ENCODE data around the gene ASTL. TPM values are rescaled to one million over a fixed set of nuclear protein-coding genes. Genes with fewer than 3 reads are reported as not detected.

The ASTL gene
- total and polyA plus RNA-seq, 2 donors (not counting 3 experiments of a cell fraction or from before 2014, with no cell fraction given), result not detected

DNA sequence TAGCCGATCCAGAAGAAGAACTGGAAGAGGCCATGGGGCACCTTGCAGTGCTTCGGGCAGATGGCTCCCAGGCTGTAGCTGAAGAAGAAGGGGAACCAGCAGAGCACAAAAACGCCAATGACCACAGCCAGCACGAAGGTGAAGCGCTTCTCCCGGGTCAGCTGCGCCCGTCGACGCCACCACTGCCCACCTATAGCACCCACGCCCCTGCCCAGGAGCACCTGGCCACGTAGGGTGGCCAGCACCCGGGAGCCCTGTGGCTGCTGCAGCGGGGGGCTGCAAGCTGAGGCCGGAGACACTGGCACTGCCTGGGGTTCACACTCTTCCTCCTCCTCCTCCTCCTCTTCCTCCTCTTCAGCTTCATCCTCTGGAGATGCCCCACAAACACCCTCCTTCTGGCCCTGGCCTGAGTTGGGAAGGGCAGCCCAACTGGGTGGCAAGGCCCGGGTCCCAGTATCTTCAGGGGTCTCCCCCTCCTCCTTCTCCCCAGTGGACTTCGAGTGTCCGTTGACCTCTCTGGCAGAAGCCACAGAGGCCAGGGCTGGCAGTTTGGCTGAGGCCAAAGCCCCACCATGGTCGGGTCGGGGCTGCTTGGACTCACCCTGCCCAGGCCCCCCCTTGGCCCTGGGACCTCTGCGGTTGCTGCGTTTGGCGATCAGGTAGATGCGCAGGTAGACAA, 23.3 kb downstream of the ASTL start:
- FAIRE-seq, result no peak

DNA sequence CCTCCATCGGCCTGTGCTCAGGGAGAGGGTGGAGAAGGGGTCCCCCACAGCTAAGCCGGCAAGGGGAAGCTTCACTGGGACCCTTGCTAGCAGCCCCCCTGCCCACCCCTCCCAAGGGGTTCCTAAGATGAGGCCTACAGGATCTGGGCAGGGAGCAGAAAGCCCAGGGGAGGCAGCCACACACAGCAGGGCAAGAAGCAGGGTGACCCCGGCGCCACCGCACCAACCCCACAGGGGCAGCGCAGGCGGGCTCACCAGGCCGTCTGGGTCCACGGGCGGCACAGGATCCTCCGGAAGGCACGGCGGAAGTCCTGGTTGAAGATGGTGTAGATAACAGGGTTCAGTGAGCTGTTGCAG, 23.8 kb downstream of the ASTL start:
- Histone ChIP-seq H3K9me3 (replicated peaks; ENCODE audit: control insufficient read depth, insufficient read depth, low read length) (no peaks in the 10 kb centered on the region), H4K20me1 (replicated peaks; ENCODE audit: control insufficient read depth, extremely low read depth, insufficient read depth, low read length) (no peaks in the 10 kb centered on the region), H3K79me2 (ENCODE audit: control insufficient read depth, insufficient read depth, low read length) (no peaks in the 10 kb centered on the region), H3K36me3 (ENCODE audit: control insufficient read depth in 2 of 2, extremely low read depth in 1 of 2, insufficient read depth in 2 of 2, low read length in 2 of 2) (no peaks in the 10 kb centered on the region), H3K27me3 (ENCODE audit: control insufficient read depth in 2 of 2, insufficient read depth in 2 of 2, low read length in 2 of 2) (peaks cover 7% of the 10 kb centered on the region in 2 experiments), H3K9ac (replicated peaks; ENCODE audit: extremely low read depth, insufficient read depth, low read length) (no peak overlapping the region), H2AFZ (ENCODE audit: low read depth, low read length) (no peak overlapping the region), H3K4me3 (replicated peaks in 1 of 3; ENCODE audit: insufficient read depth in 1 of 3, low read depth in 1 of 3, low read length in 3 of 3) (no peak overlapping the region), H3K9me1 (replicated peaks; ENCODE audit: control insufficient read depth, extremely low read depth, insufficient read depth, low read length) (no peaks in the 10 kb centered on the region), H3K27ac (ENCODE audit: insufficient read depth, low read depth, low read length) (no peak overlapping the region), H3K4me2 (ENCODE audit: insufficient read depth, low read length) (no peak overlapping the region), H3K4me1 (ENCODE audit: control insufficient read depth, extremely low read depth, insufficient read depth, low read length) (no peaks in the 10 kb centered on the region)
- DNase-seq (ENCODE audit: low read depth, low spot score), result no peak
- intact Hi-C loops (cut with micrococcal nuclease) (no loop called here), dilution Hi-C loops (cut with MboI; ENCODE audit: extremely low pct_ligation_motif_present, low sequenced_read_pairs) (no loop called here)
- FAIRE-seq, result no peak
- CTCF ChIA-PET, result no interaction called here
- POLR2A ChIA-PET, result no interaction called here
- BruUV-seq (replicated peaks), result no TSS peak
- TF ChIP-seq POLR2AphosphoS5 (IDR thresholded peaks at IDR 0.05; ENCODE audit: insufficient read depth, low read depth, low read length) (no peak), EZH2 (IDR thresholded peaks at IDR 0.05; ENCODE audit: borderline replicate concordance, low read depth, low read length, severe bottlenecking) (no peak), POLR2A (IDR thresholded peaks at IDR 0.05; ENCODE audit: low read depth, low read length) (no peak), GATA2 (IDR thresholded peaks at IDR 0.05; ENCODE audit: insufficient read depth, insufficient read length, low read depth, low read length) (no peak), FOS (IDR thresholded peaks at IDR 0.05; ENCODE audit: borderline replicate concordance, insufficient read depth, low read length) (no peak), MYC (IDR thresholded peaks at IDR 0.05; ENCODE audit: low read depth, low read length) (no peak), JUN (IDR thresholded peaks at IDR 0.05; ENCODE audit: borderline replicate concordance, insufficient read depth, insufficient read length, low read depth) (no peak)
- TF ChIP-seq, protein P1, sequence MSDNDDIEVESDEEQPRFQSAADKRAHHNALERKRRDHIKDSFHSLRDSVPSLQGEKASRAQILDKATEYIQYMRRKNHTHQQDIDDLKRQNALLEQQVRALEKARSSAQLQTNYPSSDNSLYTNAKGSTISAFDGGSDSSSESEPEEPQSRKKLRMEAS (IDR thresholded peaks at IDR 0.05; ENCODE audit: insufficient read depth, insufficient read length), result no peak
- TF ChIP-seq, protein P2, sequence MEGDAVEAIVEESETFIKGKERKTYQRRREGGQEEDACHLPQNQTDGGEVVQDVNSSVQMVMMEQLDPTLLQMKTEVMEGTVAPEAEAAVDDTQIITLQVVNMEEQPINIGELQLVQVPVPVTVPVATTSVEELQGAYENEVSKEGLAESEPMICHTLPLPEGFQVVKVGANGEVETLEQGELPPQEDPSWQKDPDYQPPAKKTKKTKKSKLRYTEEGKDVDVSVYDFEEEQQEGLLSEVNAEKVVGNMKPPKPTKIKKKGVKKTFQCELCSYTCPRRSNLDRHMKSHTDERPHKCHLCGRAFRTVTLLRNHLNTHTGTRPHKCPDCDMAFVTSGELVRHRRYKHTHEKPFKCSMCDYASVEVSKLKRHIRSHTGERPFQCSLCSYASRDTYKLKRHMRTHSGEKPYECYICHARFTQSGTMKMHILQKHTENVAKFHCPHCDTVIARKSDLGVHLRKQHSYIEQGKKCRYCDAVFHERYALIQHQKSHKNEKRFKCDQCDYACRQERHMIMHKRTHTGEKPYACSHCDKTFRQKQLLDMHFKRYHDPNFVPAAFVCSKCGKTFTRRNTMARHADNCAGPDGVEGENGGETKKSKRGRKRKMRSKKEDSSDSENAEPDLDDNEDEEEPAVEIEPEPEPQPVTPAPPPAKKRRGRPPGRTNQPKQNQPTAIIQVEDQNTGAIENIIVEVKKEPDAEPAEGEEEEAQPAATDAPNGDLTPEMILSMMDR (IDR thresholded peaks at IDR 0.05; ENCODE audit: extremely low read depth in 1 of 2, insufficient read depth in 1 of 2, low read depth in 1 of 2, low read length in 2 of 2), result no peak

More for the DNA sequence above, 23.3 kb downstream of the ASTL start:
- POLR2A ChIA-PET, result no interaction called here
- no peaks in the 10 kb centered on the region for H3K36me3 ChIP-seq (ENCODE audit: control insufficient read depth in 2 of 2, extremely low read depth in 1 of 2, insufficient read depth in 2 of 2, low read length in 2 of 2)
- no peaks in the 10 kb centered on the region for H4K20me1 ChIP-seq (replicated peaks; ENCODE audit: control insufficient read depth, extremely low read depth, insufficient read depth, low read length)
- dilution Hi-C loops (cut with MboI; ENCODE audit: extremely low pct_ligation_motif_present, low sequenced_read_pairs) (no loop called here), intact Hi-C loops (cut with micrococcal nuclease) (no loop called here)
- no TSS peak for BruUV-seq (replicated peaks)
- CTCF ChIA-PET, result interaction anchor here (1.6 kb wide), 1 partner anchor 770 kb away, joined by 4 read pairs; no protein-coding TSS in a partner anchor
- TF ChIP-seq, protein P1 (IDR thresholded peaks at IDR 0.05; ENCODE audit: insufficient read depth, insufficient read length), result no peak
- TF ChIP-seq GATA2 (IDR thresholded peaks at IDR 0.05; ENCODE audit: insufficient read depth, insufficient read length, low read depth, low read length), result no peak
- TF ChIP-seq MYC (IDR thresholded peaks at IDR 0.05; ENCODE audit: low read depth, low read length), result no peak
- TF ChIP-seq POLR2AphosphoS5 (IDR thresholded peaks at IDR 0.05; ENCODE audit: insufficient read depth, low read depth, low read length), result no peak
- TF ChIP-seq JUN (IDR thresholded peaks at IDR 0.05; ENCODE audit: borderline replicate concordance, insufficient read depth, insufficient read length, low read depth), result no peak
- no peaks in the 10 kb centered on the region for H3K9me1 ChIP-seq (replicated peaks; ENCODE audit: control insufficient read depth, extremely low read depth, insufficient read depth, low read length)
- H3K9ac ChIP-seq (replicated peaks; ENCODE audit: extremely low read depth, insufficient read depth, low read length), result no peak overlapping the region
- DNase-seq (ENCODE audit: low read depth, low spot score), result no peak
- no peaks in the 10 kb centered on the region for H3K9me3 ChIP-seq (replicated peaks; ENCODE audit: control insufficient read depth, insufficient read depth, low read length)
- H3K79me2 ChIP-seq (ENCODE audit: control insufficient read depth, insufficient read depth, low read length), result no peaks in the 10 kb centered on the region
- no peak overlapping the region for H3K27ac ChIP-seq (ENCODE audit: insufficient read depth, low read depth, low read length)
- H3K4me3 ChIP-seq (replicated peaks in 1 of 3; ENCODE audit: insufficient read depth in 1 of 3, low read depth in 1 of 3, low read length in 3 of 3), result no peak overlapping the region
- H3K4me1 ChIP-seq (ENCODE audit: control insufficient read depth, extremely low read depth, insufficient read depth, low read length), result no peaks in the 10 kb centered on the region
- H3K4me2 ChIP-seq (ENCODE audit: insufficient read depth, low read length), result no peak overlapping the region
- H3K27me3 ChIP-seq (ENCODE audit: control insufficient read depth in 2 of 2, insufficient read depth in 2 of 2, low read length in 2 of 2), result peaks cover 7% of the 10 kb centered on the region in 2 experiments
- H2AFZ ChIP-seq (ENCODE audit: low read depth, low read length), result no peak overlapping the region

Measured in endothelial cell of umbilical vein (primary cell).